Measurements from ENCODE around the gene DUS2.

DNA sequence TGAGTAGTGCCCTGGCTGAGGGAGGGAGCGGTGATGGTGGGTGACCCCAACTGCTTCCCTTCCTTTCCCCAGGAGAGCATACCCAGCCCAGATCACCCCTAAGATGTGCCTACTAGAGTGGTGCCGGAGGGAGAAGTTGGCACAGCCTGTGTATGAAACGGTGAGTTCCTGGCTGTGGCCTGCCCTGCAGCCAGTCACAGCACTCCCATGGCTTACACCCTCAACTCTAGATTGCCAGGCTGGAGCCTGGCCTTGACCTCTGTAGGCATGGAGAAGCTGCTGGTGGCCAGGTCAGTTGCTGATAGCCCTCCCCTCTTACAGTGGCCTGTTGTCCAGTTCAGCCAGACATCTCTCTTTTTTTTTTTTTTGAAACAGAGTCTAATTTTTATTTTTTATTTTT, 53.5 kb downstream of the DUS2 start:
- TF ChIP-seq CTCF (conservative IDR thresholded peaks at IDR 0.05 in 1 of 2, IDR thresholded peaks at IDR 0.05 in 1 of 2; ENCODE audit: extremely low read depth in 1 of 2, insufficient read depth in 1 of 2, low read depth in 1 of 2, low read length in 2 of 2) (no peak), EZH2 (IDR thresholded peaks at IDR 0.05; ENCODE audit: borderline replicate concordance, low read length) (no peak)

All from mammary epithelial cell (primary cell).